HG03097 (cell line): Measurements from ENCODE around the gene VPS39.

Experiments used
- ATAC-seq: cut with Tn5 transposase; IDR thresholded peaks from one replicate; pipeline ENCODE4 v1.9.1; 2021; ENCODE audit not compliant: unreplicated experiment, low FRiP score

VPS39 gene

GRCh38 chr15:42201801-42202200, 6.3 kb downstream of the VPS39 start:
- ATAC-seq: no peak

- ATAC-seq: no peak
Observed at GRCh38 chr15:42199126-42199525, 9.0 kb downstream of the VPS39 start.

DNA sequence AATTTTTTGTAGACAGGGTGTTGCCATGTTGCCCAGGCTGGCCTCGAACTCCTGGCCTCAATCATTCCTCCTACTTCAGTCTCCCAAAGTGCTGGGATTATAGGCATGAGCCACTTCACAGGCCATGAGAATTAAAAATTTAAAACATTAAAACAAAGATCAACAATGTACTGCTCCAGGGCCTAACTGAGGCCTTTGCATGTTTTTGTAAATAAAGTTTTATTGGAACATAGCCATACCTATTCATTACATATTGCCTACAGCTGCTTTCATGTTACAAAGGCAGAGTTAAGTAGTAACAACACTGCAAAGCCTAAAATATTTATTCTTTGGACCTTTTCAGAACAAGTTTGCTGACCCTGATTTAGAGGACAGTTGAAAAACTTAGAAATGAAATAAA, 9.6 kb downstream of the VPS39 start:
- ATAC-seq: no peak

- ATAC-seq: no peak
Observed at GRCh38 chr15:42194513-42194912, 13.6 kb downstream of the VPS39 start.

DNA sequence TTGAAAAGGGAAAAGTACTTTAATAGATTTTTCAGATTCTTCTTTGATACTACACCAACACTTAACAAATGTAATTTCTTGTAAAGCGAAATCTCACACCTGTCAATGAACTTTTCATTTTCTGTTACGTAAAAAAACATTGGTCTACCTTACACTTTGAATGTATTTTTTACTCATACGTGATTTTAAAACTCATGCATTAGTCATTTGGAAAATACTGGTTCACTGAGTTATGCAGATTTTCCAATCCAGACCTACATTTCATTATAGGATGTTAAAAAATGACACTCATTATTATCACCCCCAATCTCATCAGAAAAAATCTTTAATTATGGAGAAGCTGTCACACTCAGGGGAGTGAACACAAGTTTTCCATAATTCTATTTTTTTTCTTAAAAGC, 14.7 kb downstream of the VPS39 start:
- ATAC-seq: no peak

DNA sequence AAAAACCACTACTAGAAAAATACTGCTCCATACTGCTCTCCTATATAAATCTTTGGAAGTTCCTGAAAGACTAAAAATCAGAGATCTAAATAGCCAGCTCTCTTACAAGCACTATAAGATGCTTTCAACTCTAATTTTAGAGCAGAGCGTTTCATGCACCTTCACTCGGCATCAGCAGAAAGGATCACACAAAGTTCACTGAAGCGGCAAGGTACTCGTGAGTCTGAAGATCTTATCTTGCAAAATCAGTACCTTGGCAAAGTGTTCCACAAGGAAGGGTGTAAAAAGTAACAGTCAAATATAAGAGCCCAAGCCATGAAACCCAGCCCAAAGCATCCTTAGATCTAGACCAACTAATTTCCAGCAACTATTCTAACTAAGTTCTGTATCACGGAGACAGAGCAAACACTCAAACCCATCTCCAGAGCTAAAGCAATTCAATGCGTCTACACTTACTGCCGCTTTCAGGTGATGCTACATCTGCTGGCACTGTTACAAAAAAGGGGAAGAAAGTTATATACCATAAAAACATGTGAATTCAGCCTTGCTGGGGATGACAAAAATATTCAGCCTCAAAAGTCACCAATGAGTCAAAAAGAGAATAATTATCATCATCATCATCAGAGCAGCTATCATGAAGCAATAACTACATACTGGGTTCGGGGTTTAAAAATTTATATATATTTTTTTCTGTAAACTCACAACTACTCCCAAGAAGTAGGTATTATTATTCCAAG, 16.3 kb downstream of the VPS39 start:
- ATAC-seq: no peak

- no peak for ATAC-seq
Observed at GRCh38 chr15:42190370-42190769, 17.7 kb downstream of the VPS39 start.

- no peak for ATAC-seq
Observed at GRCh38 chr15:42185801-42186200, 22.3 kb downstream of the VPS39 start.

GRCh38 chr15:42184736-42185135, 23.4 kb downstream of the VPS39 start:
- ATAC-seq: no peak

DNA sequence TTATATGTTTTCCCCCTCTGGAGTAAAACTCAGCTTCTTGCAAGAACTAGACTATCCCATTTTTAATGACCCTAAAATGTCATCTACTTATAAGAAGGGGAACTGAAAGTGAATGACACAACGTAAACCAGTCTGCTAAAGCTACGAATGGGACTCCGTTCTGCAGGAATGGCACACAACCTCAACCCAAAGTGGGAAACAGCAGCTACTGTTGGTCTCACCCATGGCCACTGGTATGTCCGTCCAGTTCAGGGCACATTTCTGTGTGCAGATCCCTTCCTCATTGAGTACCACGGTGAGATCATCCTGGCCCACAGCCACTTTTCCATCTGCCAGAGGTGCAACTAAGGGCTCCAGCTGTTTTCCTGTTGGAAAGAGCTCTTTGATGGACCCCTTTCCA, 23.8 kb downstream of the VPS39 start:
- ATAC-seq: no peak

DNA sequence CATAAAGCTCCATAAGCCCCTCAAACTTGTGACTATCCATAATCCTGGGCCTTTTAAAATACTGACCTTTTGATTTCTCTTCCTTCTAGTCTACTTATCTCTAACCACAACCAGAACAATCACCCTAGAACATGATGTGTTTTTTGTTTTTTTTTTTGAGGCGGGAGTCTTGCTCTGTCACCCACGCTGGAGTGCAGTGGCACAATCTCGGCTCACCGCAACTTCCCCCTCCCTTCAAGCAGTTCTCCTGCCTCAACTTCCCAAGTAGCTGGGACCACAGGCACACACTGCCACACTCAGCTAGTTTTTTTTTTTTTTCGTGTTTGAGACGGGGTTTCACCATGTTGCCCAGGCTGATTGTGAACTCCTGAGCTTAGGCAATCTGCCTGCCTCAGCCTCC, 25.1 kb downstream of the VPS39 start:
- no peak for ATAC-seq

DNA sequence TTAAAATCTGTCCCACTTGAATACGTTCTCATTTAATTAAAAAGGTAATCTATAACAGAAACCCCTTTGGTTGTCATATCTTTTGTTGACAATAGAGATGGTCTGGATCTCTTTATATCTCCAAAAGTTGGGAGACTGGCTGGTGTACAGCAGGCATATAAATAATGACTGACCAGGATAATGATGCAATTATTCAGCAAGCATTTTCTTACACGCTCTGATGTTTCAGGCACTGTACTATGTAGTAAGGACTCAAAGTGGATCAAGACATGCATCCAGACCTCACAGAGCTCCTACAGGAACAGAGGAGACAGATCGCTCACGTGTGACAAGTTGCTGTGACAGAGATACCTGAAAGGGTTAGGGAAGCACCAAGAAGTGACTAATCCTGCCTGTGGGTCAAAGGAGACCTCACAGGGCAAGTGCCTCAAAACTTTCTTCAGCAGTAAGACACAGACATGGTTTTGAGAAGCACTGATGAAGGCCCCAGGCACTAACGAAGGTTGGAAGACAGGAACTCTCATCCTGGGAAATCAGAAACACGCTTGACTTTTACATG, 25.7 kb downstream of the VPS39 start:
- no peak for ATAC-seq

- no peak for ATAC-seq
Observed at GRCh38 chr15:42178056-42178455, 30.0 kb downstream of the VPS39 start.

- no peak for ATAC-seq
Observed at GRCh38 chr15:42175671-42176070, 32.4 kb downstream of the VPS39 start.

GRCh38 chr15:42172475-42172874, 35.6 kb downstream of the VPS39 start:
- ATAC-seq: no peak

- ATAC-seq: no peak
Observed at GRCh38 chr15:42171795-42172194, 36.3 kb downstream of the VPS39 start.

- ATAC-seq: no peak
Observed at GRCh38 chr15:42171122-42171521, 37.0 kb downstream of the VPS39 start.

GRCh38 chr15:42166225-42166940, 41.7 kb downstream of the VPS39 start:
- no peak for ATAC-seq

- no peak for ATAC-seq
Observed at GRCh38 chr15:42165106-42165505, 43.0 kb downstream of the VPS39 start.

DNA sequence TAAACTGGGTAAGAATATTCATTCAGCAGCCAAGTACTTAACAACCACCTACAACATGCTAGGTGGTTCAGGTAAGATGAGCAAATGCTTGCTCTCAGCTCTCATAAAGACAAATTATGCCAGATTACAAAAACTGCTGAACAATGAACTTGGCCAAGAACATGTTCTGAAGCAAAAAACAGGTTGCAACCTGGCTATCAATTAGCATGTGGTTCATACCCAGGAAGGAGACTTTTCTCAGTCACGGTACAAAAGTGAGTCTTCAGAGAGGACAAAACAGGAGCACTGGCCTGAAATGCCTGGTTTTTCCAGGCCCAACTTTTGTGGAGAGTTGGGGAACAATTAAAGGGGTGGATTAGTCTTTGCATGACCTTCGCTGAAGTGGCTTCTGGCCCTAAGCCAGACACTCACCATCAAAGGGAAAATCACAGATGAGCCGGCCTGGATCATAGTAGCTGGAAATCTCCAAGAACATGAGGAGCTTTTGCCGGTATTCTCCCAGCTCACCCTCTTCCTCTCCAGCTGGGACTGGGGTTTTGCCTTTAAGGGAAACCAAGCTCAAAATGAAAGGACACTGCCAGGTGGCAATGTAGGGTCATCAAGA, 44.1 kb downstream of the VPS39 start:
- ATAC-seq: no peak

DNA sequence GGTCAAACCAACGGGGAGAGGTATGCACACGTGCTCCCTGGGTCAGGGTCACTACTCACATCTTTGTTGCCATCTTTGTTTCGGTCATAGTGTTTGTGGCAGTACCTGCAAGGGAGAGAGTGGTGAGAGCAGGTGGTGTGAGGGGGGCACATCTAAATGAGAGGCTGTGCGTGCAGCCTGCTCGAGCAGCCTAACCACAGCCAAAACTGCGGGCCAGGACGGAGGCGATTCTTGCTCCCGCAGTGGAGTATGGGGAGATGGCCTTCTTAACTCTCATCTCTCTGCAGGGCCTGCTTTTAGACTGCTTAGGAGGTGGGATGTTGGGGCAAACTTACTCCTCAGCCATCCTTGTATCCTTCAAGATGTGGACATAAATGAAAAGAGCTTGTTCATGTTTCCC, 44.8 kb downstream of the VPS39 start:
- no peak for ATAC-seq

- no peak for ATAC-seq
Observed at GRCh38 chr15:42160136-42160535, 48.0 kb downstream of the VPS39 start.
